HG03442 (cell line): ENCODE results near the gene UACA.
"Not testable (repeated sequence)": the region's sequence is repeated elsewhere in the genome, so short reads cannot be mapped to it uniquely, and the experiment has no call there.

ENCODE experiments used
- ATAC-seq: cut with Tn5 transposase; IDR thresholded peaks from one replicate; pipeline ENCODE4 v1.9.1; 2021; ENCODE audit warnings: mild to moderate bottlenecking, moderate library complexity; ENCODE audit not compliant: unreplicated experiment

The UACA gene

GRCh38 chr15:70633103-70633831, 130.1 kb downstream of the UACA start:
- ATAC-seq = no peak

- ATAC-seq = no peak
These were observed 130.8 kb downstream of the UACA start for GRCh38 chr15:70632491-70633102.

DNA sequence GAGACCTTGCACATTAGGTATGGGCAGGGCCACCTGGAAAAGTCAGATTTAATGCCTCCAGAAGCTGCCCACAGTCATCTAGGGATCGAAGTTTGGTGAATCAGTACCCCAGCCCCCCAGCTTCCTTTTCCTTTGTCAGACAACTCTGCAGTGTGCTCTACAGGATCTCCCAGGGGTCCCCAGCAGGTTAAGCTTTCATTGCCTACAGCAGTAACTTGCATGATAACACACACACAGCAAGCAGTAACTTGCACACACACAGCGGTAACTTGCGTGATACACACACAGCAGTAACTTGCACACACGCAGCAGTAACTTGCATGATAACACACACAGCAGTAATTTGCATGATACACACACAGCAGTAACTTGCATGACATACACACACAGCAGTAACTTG, 131.3 kb downstream of the UACA start:
- ATAC-seq = no peak

DNA sequence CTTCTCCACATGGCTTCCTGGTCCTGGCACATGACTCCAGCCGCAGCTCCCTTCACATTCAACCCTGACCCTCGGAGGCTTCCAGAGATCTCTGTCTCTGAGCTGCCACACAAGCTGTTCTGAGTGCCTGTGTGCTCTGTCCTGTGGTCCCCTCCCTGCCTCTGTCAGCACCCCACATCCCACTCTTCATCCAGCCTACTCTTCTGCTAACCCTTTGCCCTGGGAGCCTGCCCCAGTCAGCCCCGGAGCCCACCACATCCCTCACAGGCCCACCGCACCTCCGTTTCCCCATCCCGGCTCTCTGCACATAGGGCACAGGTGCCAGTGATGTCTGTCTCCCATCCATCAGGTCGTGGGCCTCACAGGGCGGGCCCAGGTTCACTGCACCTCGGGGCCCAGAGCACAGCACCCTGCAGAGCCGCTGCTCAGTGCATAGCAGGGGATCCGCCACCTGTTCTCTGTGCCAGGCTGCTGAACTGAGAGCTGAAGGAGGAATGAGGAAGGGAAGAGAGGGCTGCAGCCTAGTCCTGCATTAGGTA, 133.6 kb downstream of the UACA start:
- ATAC-seq = no peak

GRCh38 chr15:70628549-70628896, 134.8 kb downstream of the UACA start:
- no peak for ATAC-seq

- ATAC-seq = no peak
These were observed 135.4 kb downstream of the UACA start for GRCh38 chr15:70627734-70628548.

DNA sequence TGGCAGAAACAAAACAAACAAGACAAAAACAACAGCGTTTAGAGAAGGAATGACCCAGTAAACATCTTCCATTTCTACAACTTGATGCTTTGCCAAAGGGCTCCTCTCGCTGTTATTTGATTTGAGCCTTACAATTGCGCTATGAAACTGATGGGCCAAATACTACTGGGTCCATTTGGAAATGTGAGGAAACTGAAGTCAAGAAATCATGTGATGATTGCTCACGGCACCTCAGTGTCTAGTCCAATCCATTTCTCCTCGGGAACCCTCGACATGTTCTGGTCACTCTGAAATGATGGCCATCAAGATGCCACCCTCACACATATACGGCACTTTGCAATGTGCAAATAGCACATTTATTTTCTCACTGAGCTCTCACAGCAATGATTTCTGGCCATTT, 136.0 kb downstream of the UACA start:
- no peak for ATAC-seq

GRCh38 chr15:70625438-70625837, 137.9 kb downstream of the UACA start:
- ATAC-seq = no peak

- no peak for ATAC-seq
These were observed 138.3 kb downstream of the UACA start for GRCh38 chr15:70625011-70625410.

GRCh38 chr15:70618929-70619328, 144.4 kb downstream of the UACA start:
- no peak for ATAC-seq

- ATAC-seq = no peak
These were observed 145.5 kb downstream of the UACA start for GRCh38 chr15:70617911-70618287.

DNA sequence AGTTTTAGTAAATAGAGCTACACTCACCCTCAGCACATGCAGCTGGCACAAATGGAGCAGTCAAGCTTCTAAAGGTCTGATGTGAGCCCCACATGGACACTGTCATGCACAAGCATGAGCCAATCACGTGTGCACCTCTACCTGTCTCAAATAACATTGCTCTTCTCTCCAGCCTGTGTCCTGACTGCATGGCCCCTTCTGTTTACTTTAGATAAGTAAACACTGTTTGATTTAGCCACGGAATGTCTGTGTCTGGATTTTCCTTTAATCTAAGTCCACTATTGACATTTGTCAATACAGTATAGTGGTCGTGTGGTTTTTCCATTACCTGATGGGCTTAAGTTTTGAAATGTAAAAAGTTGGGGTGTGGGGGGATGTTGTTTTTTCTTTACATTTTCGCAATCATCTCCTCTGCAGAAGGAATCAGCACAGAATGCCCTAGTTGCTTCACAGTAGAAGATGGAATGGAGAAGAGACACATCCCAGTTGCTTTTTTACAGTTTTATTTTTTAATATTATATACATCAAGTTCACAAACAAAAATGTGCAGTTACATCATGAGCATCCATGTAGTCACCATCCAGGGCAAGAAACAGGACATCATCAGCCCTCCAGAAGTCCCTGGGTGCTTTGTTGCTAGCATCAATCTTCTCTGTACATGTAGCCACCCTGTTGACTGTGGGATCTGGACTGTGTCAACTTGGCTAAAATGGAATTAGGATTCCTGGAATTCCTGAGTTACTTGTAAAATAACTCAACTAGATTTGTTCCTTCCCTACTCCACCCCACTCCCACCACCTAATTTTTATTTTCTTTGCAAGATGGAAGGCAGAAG, 146.1 kb downstream of the UACA start:
- no peak for ATAC-seq

DNA sequence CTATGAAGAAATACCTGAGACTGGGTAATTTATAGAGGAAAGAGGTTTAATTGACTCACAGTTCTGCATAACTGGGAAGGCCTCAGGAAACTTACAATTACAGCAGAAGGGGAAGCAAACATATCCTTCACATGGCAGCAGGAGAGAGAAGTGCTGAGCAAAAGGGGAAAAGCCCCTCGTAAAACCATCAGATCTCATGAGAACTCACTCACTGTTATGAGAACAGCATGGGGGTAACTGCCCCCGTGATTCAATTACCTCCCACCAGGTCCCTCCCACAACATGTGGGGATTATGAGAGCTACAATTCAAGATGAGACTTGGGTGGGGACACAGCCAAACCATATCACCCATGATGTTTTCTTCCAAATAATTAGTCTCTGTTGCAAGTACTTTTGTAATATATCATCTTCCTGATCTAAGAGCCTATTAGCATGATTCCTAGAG, 147.0 kb downstream of the UACA start:
- ATAC-seq = not testable (repeated sequence)

DNA sequence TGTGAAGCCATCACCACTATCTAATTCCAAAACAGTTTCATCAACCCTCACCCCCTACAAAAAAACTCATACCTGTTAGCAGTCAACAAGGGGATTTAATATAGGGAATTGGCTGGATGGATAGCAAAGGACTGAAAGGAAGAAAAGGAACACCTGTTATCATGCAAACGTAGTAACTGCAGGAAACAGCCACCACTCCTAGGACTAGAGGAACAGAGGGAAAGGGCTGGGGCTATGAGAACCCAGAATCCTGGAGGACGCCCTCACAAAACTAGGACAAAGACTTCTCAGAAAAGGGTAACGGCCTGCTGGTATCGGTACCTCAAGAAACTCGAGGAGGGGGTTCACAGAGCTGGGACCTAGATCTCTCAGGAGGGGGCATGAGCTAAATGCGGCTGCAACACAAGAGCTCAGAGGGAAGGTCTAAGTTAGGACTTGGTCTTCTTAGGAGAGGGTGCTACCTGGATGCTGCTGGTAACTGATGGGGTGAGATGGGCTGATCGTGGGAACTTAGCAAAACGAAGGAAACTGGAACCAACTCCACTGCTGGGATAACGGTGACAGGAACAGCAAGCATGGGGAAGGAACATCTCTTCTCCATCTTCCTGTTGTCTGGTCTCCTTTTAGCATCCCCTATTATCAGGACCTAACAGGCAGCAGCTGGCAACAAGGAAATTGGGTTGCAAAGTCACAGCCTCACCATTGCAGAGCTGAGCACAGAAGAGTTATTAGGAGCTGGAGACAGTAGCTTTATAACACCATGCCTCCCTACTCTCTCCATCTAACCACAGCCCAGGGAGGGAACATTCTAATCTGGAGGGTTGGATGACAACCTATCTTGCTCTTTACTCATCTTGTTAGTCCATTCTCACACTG, 147.7 kb downstream of the UACA start:
- ATAC-seq = no peak

DNA sequence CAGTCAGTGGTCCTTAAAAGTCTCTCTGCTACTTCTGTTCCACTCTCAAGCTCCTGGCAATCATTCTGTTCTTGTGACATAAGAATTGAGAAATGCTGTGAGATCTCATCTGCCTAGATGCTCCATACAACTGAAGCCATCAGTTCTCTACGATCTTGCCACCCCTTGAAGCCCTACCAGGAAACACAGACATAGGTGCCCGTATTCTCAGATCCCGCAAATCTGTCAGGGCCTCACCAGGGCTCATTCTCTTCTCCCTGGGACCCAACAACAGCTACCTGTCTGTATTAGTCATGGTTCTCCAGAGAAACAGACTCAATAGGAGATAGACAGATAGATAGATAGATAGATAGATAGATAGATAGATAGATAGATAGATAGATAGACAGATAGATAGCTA, 149.1 kb downstream of the UACA start:
- ATAC-seq = no peak

GRCh38 chr15:70613271-70613670, 150.1 kb downstream of the UACA start:
- no peak for ATAC-seq

DNA sequence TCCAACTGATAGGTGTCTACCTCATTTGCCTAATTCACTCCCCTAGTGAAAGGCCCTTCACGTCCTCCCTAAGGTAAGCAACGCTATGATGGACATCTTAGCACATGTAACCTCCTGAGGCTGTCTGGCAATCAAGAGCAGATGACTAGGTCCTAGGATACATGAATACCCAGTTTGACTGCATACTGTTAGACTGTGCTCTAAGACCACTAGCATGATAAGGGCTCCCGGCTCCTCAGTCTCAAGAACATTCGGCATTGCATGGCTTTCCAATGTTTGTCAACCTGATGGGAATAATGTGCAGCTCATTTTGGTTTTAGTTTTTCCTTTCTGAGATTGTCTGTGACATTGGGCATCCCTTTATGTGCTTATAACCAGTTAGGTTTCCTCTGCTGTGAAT, 152.1 kb downstream of the UACA start:
- ATAC-seq = no peak

GRCh38 chr15:70610541-70610940, 152.8 kb downstream of the UACA start:
- ATAC-seq = no peak

DNA sequence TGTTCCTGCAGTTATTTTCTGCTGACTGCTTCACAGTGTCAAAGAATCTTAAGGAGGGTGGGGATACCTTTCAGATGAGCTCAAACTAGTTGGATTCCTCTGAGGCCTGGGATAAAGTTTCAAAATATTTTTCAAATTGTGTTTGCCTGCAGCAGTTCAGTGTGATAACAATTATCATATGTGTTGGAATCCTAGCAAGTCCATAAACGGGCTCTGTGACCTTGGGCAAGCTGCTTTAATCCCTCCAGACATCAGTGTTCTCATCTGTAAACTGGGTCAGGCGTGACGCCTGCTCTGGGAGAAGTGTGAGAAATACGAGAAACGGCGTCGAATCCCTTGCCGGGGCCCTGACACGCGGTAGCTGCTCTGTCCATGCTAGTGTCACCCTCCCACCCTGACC, 153.5 kb downstream of the UACA start:
- no peak for ATAC-seq

DNA sequence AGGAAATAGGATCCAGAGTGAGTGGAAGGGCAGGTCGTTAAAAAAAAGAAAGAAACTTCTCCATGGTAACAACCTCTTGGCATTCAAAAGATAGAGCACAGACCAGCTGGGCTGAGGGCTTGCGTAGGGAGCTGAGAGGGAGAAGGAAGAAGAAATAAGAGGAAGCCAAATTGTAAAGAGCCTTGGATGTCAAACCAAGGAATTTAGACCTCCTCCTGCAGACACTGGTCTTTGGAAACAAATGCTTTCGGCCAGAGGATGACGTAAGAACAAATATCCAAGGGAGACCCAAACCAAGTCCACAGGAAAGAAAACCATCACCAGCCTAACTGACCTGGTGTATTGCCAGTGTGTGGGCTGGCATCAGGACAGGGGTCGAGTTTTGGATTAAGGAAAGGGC, 155.2 kb downstream of the UACA start:
- no peak for ATAC-seq
